Activated T-cell treated with anti-CD3 and anti-CD28 coated beads, Interleukin-2, amount 50 U/mL, for 24 hours (primary cell): Measurements from ENCODE around the gene ZNF609.
A peak's percentile ranks its signal among the peaks of the same experiment; 100 is the strongest.

Experiments
- DNase-seq: peaks from one replicate; pipeline ENCODE4 v3.0.0-alpha.2; 2020
- H3K27ac Mint-ChIP-seq: 2 replicates; pipeline ENCODE4 v1.8.0; 2020; ENCODE audit warnings: mild to moderate bottlenecking, mixed read lengths
- H3K27me3 Mint-ChIP-seq: 2 replicates; pipeline ENCODE4 v1.8.0; 2020; ENCODE audit warnings: mixed read lengths
- H3K36me3 Mint-ChIP-seq: 2 replicates; pipeline ENCODE4 v1.8.0; 2020; ENCODE audit warnings: low read depth, mixed read lengths
- H3K4me1 Mint-ChIP-seq: 2 replicates; pipeline ENCODE4 v1.8.0; 2020; ENCODE audit warnings: low read depth, mixed read lengths
- H3K4me3 Mint-ChIP-seq: 2 replicates; pipeline ENCODE4 v1.8.0; 2020; ENCODE audit warnings: mild to moderate bottlenecking, moderate library complexity, mixed read lengths
- H3K9me3 Mint-ChIP-seq: 2 replicates; pipeline ENCODE4 v1.8.0; 2020; ENCODE audit warnings: mixed read lengths

Gene ZNF609

GRCh38 chr15:64562003-64562640 lies 101.7 kb downstream of the ZNF609 start:
- Mint-ChIP-seq H3K9me3 (no peaks in the 10 kb centered on the region), H3K27ac (no peak overlapping the region), H3K4me1 (peaks cover 66% of the 10 kb centered on the region)

DNA sequence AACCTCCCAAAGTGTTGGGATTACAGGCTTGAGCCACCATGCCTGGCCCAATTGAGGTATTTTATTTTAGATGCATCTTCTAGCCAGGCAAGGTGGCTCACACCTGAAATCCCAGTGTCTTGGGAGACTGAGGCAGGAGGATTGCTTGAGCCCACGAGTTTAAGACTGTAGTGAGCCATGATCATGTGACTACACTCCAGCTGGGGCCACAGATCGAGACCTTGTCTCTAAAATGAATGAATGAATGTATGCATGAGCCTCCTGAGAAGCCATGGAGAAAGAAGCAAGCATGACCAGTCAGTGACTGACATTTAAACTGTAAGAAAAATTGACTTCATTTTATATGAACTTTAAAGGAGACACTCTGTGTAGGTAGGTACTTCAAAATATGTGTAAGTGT lies 105.7 kb downstream of the ZNF609 start:
- DNase-seq = no peak
- Mint-ChIP-seq H3K27ac (peak overlapping the region; percentile 15), H3K4me1 (peaks cover 58% of the 10 kb centered on the region), H3K27me3 (no peaks in the 10 kb centered on the region), H3K9me3 (no peaks in the 10 kb centered on the region), H3K4me3 (no peak overlapping the region), H3K36me3 (peaks cover 47% of the 10 kb centered on the region)

More at GRCh38 chr15:64562003-64562640, 101.7 kb downstream of the ZNF609 start:
- Mint-ChIP-seq H3K4me3 (no peak overlapping the region), H3K27me3 (no peaks in the 10 kb centered on the region), H3K36me3 (peaks cover 48% of the 10 kb centered on the region)
- DNase-seq = no peak

GRCh38 chr15:64566629-64567427 lies 106.5 kb downstream of the ZNF609 start:
- DNase-seq = no peak
- Mint-ChIP-seq H3K4me1 (peaks cover 59% of the 10 kb centered on the region), H3K4me3 (no peak overlapping the region)

GRCh38 chr15:64568765-64569164 lies 108.4 kb downstream of the ZNF609 start:
- Mint-ChIP-seq H3K27ac (peak overlapping the region; percentile 81), H3K4me1 (peaks cover 65% of the 10 kb centered on the region), H3K36me3 (peaks cover 41% of the 10 kb centered on the region), H3K4me3 (no peak overlapping the region), H3K27me3 (no peaks in the 10 kb centered on the region), H3K9me3 (no peaks in the 10 kb centered on the region)
- DNase-seq = no peak

More at GRCh38 chr15:64566629-64567427, 106.5 kb downstream of the ZNF609 start:
- peak overlapping the region; percentile 15 for H3K27ac Mint-ChIP-seq
- H3K36me3 Mint-ChIP-seq = peaks cover 44% of the 10 kb centered on the region
- no peaks in the 10 kb centered on the region for H3K9me3 Mint-ChIP-seq
- no peaks in the 10 kb centered on the region for H3K27me3 Mint-ChIP-seq

- peaks cover 24% of the 10 kb centered on the region for H3K36me3 Mint-ChIP-seq
Measured at GRCh38 chr15:64571857-64572291, 111.5 kb downstream of the ZNF609 start.

DNA sequence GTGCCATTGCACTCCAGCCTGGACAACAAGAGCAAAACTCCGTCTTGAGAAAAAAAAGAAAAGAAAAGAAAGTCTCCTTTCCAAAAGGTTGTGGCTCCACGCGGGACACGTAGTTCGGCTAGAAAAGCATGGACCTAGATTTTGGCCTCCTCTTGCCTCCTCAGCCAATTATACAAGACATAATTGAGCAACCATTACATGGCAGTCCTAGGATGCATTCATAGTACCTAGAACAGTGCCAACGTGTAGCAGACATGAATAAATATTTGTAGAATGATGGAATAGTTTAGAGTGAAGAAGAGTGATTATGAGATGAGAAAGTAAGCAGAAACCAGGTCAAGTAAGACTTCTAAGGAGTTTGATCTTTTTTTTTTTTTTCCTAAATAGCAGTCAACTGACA lies 112.5 kb downstream of the ZNF609 start:
- Mint-ChIP-seq H3K4me1 (peaks cover 63% of the 10 kb centered on the region), H3K27me3 (no peaks in the 10 kb centered on the region), H3K27ac (peak overlapping the region; percentile 59), H3K9me3 (no peaks in the 10 kb centered on the region), H3K36me3 (peaks cover 17% of the 10 kb centered on the region), H3K4me3 (no peak overlapping the region)
- DNase-seq = no peak

More at GRCh38 chr15:64571857-64572291, 111.5 kb downstream of the ZNF609 start:
- H3K9me3 Mint-ChIP-seq = no peaks in the 10 kb centered on the region
- H3K4me1 Mint-ChIP-seq = peaks cover 63% of the 10 kb centered on the region
- no peaks in the 10 kb centered on the region for H3K27me3 Mint-ChIP-seq
- DNase-seq = no peak
- peak overlapping the region; percentile 85 for H3K27ac Mint-ChIP-seq
- no peak overlapping the region for H3K4me3 Mint-ChIP-seq

GRCh38 chr15:64574301-64575017 lies 114.1 kb downstream of the ZNF609 start:
- Mint-ChIP-seq H3K9me3 (no peaks in the 10 kb centered on the region), H3K27me3 (no peaks in the 10 kb centered on the region), H3K27ac (peak overlapping the region; percentile 34), H3K4me3 (no peak overlapping the region), H3K36me3 (peaks cover 16% of the 10 kb centered on the region), H3K4me1 (peaks cover 46% of the 10 kb centered on the region)
- DNase-seq = no peak

DNA sequence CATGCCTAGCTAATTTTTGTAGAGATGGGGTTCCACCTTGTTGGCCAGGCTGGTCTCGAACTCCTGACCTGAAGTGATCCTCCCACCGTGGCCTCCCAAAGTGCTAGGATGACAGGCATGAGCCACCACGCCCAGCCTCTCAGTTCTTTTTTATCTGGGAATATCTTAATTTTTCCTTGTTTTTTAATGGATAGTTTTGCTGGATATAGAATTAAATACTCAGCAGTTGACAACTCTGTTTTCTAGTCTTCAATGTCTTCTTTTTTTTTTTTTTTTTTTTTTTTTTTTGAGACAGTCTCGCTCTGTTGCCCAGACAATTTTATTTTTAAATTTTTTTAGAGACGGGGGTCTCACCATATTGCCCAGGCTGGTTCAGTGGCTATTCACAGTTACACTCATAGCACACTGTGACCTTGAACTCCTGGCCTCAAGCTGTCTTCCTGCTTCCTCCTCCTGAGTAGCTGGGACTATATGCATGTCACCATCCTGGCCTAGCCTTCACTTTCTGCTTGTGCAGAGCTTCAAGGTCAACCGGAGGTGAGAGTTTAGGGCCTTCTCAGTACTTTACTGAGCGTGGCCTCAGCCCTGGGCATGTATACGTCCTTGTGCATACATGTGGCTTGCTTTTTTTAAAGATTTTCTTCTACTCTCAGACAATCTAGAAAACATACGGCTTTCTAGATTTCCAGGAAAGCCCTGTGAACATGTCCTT lies 120.5 kb downstream of the ZNF609 start:
- H3K4me3 Mint-ChIP-seq = no peak overlapping the region

DNA sequence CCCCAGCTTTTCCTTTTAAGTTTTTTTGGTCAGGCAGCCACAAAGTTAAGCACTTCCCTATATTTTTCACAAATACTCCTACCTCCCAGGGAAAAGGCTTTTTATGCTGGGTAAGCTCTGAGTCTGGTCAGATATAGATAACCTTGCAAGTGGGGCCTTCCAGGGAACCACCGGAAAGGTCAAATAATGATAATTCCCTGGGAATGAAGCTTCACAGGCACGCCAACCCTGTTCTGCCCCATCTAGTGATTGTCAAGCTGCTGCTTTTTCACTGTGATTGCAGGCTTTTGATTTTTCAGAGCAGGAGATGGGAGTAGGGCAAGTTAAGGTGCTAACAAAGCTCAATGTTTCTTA lies 121.0 kb downstream of the ZNF609 start:
- Mint-ChIP-seq H3K27ac (no peak overlapping the region), H3K27me3 (no peaks in the 10 kb centered on the region), H3K36me3 (peaks cover 30% of the 10 kb centered on the region), H3K4me1 (peaks cover 29% of the 10 kb centered on the region), H3K4me3 (no peak overlapping the region), H3K9me3 (peaks cover 9% of the 10 kb centered on the region)
- DNase-seq = no peak

More for the DNA sequence above, 120.5 kb downstream of the ZNF609 start:
- H3K27me3 Mint-ChIP-seq = no peaks in the 10 kb centered on the region
- no peak for DNase-seq
- H3K9me3 Mint-ChIP-seq = peaks cover 9% of the 10 kb centered on the region
- peaks cover 31% of the 10 kb centered on the region for H3K36me3 Mint-ChIP-seq
- no peak overlapping the region for H3K27ac Mint-ChIP-seq
- peaks cover 27% of the 10 kb centered on the region for H3K4me1 Mint-ChIP-seq

DNA sequence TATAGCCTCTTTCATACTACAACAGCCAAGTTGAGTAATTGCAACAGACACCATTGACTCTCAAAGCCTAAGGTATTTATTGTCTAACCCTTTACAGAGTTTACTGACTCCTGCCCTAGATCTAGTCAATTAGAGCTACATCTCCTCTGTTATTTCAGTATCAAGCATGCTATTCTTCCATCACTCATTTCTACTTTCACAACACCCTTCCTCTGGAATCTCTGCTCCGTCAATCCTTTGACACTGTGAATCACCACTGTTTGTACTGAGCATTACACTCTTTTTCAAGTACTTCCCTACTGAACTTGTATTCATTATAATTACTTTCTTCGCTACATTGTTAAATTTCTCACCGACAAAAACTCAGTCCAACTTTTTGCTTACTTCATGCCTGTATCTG lies 121.8 kb downstream of the ZNF609 start:
- Mint-ChIP-seq H3K27me3 (no peaks in the 10 kb centered on the region), H3K36me3 (peaks cover 28% of the 10 kb centered on the region), H3K4me1 (peaks cover 37% of the 10 kb centered on the region), H3K27ac (no peak overlapping the region), H3K9me3 (peaks cover 9% of the 10 kb centered on the region), H3K4me3 (no peak overlapping the region)
- DNase-seq = no peak

DNA sequence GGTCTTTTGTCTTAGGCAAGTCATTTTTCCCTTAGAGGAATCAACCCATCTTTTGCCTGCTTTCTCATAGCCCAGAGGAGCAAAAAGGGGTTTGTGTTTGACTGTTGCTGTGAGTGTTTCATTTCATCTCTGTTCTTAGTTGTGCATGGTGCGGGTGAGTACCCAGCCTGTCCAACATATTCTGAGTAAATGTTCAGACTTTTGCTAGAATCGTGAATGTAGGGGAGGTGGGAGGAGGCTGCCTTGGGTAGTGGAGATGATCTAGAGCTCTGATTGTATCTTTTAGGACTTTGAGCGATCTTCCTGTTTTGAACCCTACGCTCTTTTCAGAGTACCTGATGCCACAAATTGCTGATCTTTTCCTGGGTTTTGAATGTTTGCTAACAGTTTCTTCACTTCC lies 123.1 kb downstream of the ZNF609 start:
- Mint-ChIP-seq H3K4me3 (peak overlapping the region; percentile 64), H3K9me3 (peaks cover 9% of the 10 kb centered on the region), H3K27ac (peak overlapping the region; percentile 93)

DNA sequence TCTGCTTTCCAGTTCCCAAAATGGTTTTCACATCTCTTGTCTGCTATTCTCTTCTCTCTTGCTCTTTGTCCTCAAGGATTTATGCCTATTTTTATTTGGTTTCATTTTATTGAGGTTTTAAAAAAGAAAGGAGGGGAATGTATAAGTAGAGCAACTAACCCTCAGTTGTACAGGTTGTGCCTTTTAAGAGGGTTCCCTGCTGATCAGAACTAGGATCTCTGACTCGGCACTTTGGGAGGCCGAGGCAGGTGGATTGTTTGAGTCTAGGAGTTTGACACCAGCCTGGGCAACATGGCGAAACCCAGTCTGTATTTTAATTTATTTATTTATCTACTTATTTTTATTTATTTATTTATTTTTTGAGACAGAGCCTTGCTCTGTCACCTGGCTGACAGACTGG lies 123.6 kb downstream of the ZNF609 start:
- H3K9me3 Mint-ChIP-seq = peaks cover 9% of the 10 kb centered on the region
- no peaks in the 10 kb centered on the region for H3K27me3 Mint-ChIP-seq
- H3K4me3 Mint-ChIP-seq = peak overlapping the region; percentile 64
- peaks cover 25% of the 10 kb centered on the region for H3K36me3 Mint-ChIP-seq
- no peak for DNase-seq
- peaks cover 50% of the 10 kb centered on the region for H3K4me1 Mint-ChIP-seq
- H3K27ac Mint-ChIP-seq = peak overlapping the region; percentile 93

More for the DNA sequence above, 123.1 kb downstream of the ZNF609 start:
- peaks cover 46% of the 10 kb centered on the region for H3K4me1 Mint-ChIP-seq
- no peaks in the 10 kb centered on the region for H3K27me3 Mint-ChIP-seq
- no peak for DNase-seq
- peaks cover 28% of the 10 kb centered on the region for H3K36me3 Mint-ChIP-seq

GRCh38 chr15:64586259-64586870 lies 126.0 kb downstream of the ZNF609 start:
- H3K9me3 Mint-ChIP-seq = peaks cover under 1% of the 10 kb centered on the region
- H3K27me3 Mint-ChIP-seq = no peaks in the 10 kb centered on the region

GRCh38 chr15:64586984-64587383 lies 126.6 kb downstream of the ZNF609 start:
- H3K27ac Mint-ChIP-seq = no peak overlapping the region
- no peaks in the 10 kb centered on the region for H3K9me3 Mint-ChIP-seq
- H3K36me3 Mint-ChIP-seq = peaks cover 4% of the 10 kb centered on the region
- no peaks in the 10 kb centered on the region for H3K27me3 Mint-ChIP-seq
- DNase-seq = no peak
- peaks cover 58% of the 10 kb centered on the region for H3K4me1 Mint-ChIP-seq
- no peak overlapping the region for H3K4me3 Mint-ChIP-seq

More at GRCh38 chr15:64586259-64586870, 126.0 kb downstream of the ZNF609 start:
- H3K36me3 Mint-ChIP-seq = peaks cover 9% of the 10 kb centered on the region
- H3K4me3 Mint-ChIP-seq = no peak overlapping the region
- H3K4me1 Mint-ChIP-seq = peaks cover 62% of the 10 kb centered on the region
- DNase-seq = no peak
- peak overlapping the region; percentile 44 for H3K27ac Mint-ChIP-seq
